PC-9 (cell line): ENCODE results near the gene NPEPL1. TPM values are rescaled to one million over a fixed set of nuclear protein-coding genes. Genes with fewer than 3 reads are reported as not detected.

Source experiments
- BruUV-seq: library from RNA; stranded (reverse); fragments of 400-500 nt; replicated peaks from 2 replicates; lab custom pipeline; 2021; lab: Mats Ljungman, UMichigan
- CTCF ChIA-PET: fragments of 300-600 bp; sonication (Branson Sonifier 250); formaldehyde crosslinking; loops from one replicate; lab custom pipeline; 2022; ENCODE audit warnings: antibody characterized with exemption; lab: Charles Lee
- POLR2A ChIA-PET: fragments of 300-600 bp; sonication (Branson Sonifier 250); formaldehyde crosslinking; loops from one replicate; lab custom pipeline; 2022; ENCODE audit warnings: antibody characterized with exemption; ENCODE audit not compliant: unreplicated experiment; lab: Charles Lee
- DNase-seq, 2 experiments: peaks; one replicate each; pipeline versions ENCODE4 v3.0.0 to v3.0.0-alpha.2; 2015 to 2022; ENCODE audit warnings: mixed read lengths in 1 of 2
- H2AFZ ChIP-seq: fragments of 200-600 bp; sonication (generic); 2 replicates; pipeline ENCODE4 v1.8.1; 2017; ENCODE audit warnings: antibody characterized with exemption
- H3F3A ChIP-seq: fragments of 200-600 bp; sonication (generic); 2 replicates; pipeline ENCODE4 v1.8.1; 2017; ENCODE audit warnings: antibody characterized with exemption, mild to moderate bottlenecking, low read depth; ENCODE audit not compliant: insufficient read depth
- H3K27ac ChIP-seq: fragments of 200-600 bp; sonication (generic); 2 replicates; pipeline ENCODE4 v1.6.1; 2016; ENCODE audit warnings: mixed run types
- H3K27me3 ChIP-seq: fragments of 200-600 bp; sonication (generic); 2 replicates; pipeline ENCODE4 v1.6.1; 2016; ENCODE audit warnings: low read depth, mixed run types; ENCODE audit not compliant: insufficient read depth
- H3K36me3 ChIP-seq: fragments of 200-600 bp; sonication (generic); 2 replicates; pipeline ENCODE4 v1.6.1; 2016; ENCODE audit warnings: low read depth, mixed run types
- H3K4me1 ChIP-seq: fragments of 200-600 bp; sonication (generic); replicated peaks from 2 replicates; pipeline ENCODE4 v1.6.1; 2016; ENCODE audit warnings: mixed run types; ENCODE audit not compliant: insufficient read depth
- H3K4me2 ChIP-seq: fragments of 200-600 bp; sonication (generic); 2 replicates; pipeline ENCODE4 v1.6.1; 2017; ENCODE audit warnings: mixed run types
- H3K4me3 ChIP-seq: fragments of 200-600 bp; sonication (generic); 2 replicates; pipeline ENCODE4 v1.6.1; 2016; ENCODE audit warnings: mixed run types
- H3K79me2 ChIP-seq: fragments of 200-600 bp; sonication (generic); 2 replicates; pipeline ENCODE4 v1.6.1; 2017; ENCODE audit warnings: low read depth, mixed run types
- H3K9me2 ChIP-seq: fragments of 200-600 bp; sonication (generic); 2 replicates; pipeline ENCODE4 v1.8.1; 2017; ENCODE audit warnings: mild to moderate bottlenecking; ENCODE audit not compliant: insufficient read depth
- H3K9me3 ChIP-seq: fragments of 200-600 bp; sonication (generic); 2 replicates; pipeline ENCODE4 v1.8.1; 2016; ENCODE audit warnings: low read depth; ENCODE audit not compliant: insufficient read depth
- H4K20me1 ChIP-seq: fragments of 200-600 bp; sonication (generic); 2 replicates; pipeline ENCODE4 v1.8.1; 2017; ENCODE audit not compliant: insufficient read depth
- CTCF ChIP-seq: fragments of 200-600 bp; sonication (generic); conservative IDR thresholded peaks from 2 replicates; pipeline ENCODE4 v1.6.1; 2017; ENCODE audit warnings: mixed run types, antibody characterized with exemption, mild to moderate bottlenecking, moderate library complexity
- EZH2 ChIP-seq: fragments of 200-600 bp; sonication (generic); IDR thresholded peaks from 2 replicates; pipeline ENCODE4 v1.8.0; 2017; ENCODE audit warnings: antibody characterized with exemption, low read depth
- intact Hi-C: fragments of 100-400 bp; cut with micrococcal nuclease; formaldehyde crosslinking; loops from one replicate; pipeline ENCODE4 v1.10.0; 2022; ENCODE audit not compliant: unreplicated experiment
- total RNA-seq: library from RNA; stranded (reverse); gene quantifications from 2 replicates; pipeline ENCODE4 v1.2.3, GENCODE V29; 2021

The NPEPL1 gene
- total RNA-seq, 1 experiment from 2014 or later = 24.0 TPM

GRCh38 chr20:58713801-58714339 is 21.3 kb downstream of the NPEPL1 start:
- CTCF ChIA-PET = no interaction called here

GRCh38 chr20:58714340-58714922 is 21.8 kb downstream of the NPEPL1 start:
- Histone ChIP-seq H3K4me2 (no peak overlapping the region), H3F3A (no peaks in the 10 kb centered on the region), H4K20me1 (no peaks in the 10 kb centered on the region; the same call in 1 of the 2 replicates), H3K79me2 (no peaks in the 10 kb centered on the region), H3K27me3 (peaks cover 12% of the 10 kb centered on the region; the same call in 1 of the 2 replicates), H3K9me2 (no peaks in the 10 kb centered on the region), H3K27ac (no peak overlapping the region), H3K4me3 (no peak overlapping the region), H3K9me3 (no peaks in the 10 kb centered on the region), H3K4me1 (no peaks in the 10 kb centered on the region), H3K36me3 (no peaks in the 10 kb centered on the region), H2AFZ (no peak overlapping the region)
- ChIA-PET POLR2A (interaction anchor here (0.6 kb wide), 1 partner anchor 8 kb away, joined by 3 read pairs; no protein-coding TSS in a partner anchor), CTCF (no interaction called here)
- no peak for DNase-seq
- intact Hi-C loops = no loop called here
- BruUV-seq = no TSS peak
- TF ChIP-seq EZH2 (no peak), CTCF (no peak)

More at GRCh38 chr20:58713801-58714339, 21.3 kb downstream of the NPEPL1 start:
- POLR2A ChIA-PET = no interaction called here
- intact Hi-C loops = no loop called here
- no peaks in the 10 kb centered on the region for H3F3A ChIP-seq
- H3K9me3 ChIP-seq = no peaks in the 10 kb centered on the region
- H3K36me3 ChIP-seq = no peaks in the 10 kb centered on the region
- no TSS peak for BruUV-seq
- H3K4me1 ChIP-seq = no peaks in the 10 kb centered on the region
- H3K79me2 ChIP-seq = no peaks in the 10 kb centered on the region
- TF ChIP-seq EZH2 (no peak), CTCF (no peak)
- H3K4me3 ChIP-seq = no peak overlapping the region
- H3K9me2 ChIP-seq = no peaks in the 10 kb centered on the region
- H3K4me2 ChIP-seq = no peak overlapping the region
- no peaks in the 10 kb centered on the region; the same call in 1 of the 2 replicates for H4K20me1 ChIP-seq
- H2AFZ ChIP-seq = no peak overlapping the region
- H3K27me3 ChIP-seq = peaks cover 7% of the 10 kb centered on the region; the same call in 1 of the 2 replicates
- no peak overlapping the region for H3K27ac ChIP-seq
- no peak for DNase-seq

GRCh38 chr20:58714923-58715351 is 22.3 kb downstream of the NPEPL1 start:
- Histone ChIP-seq H3K9me3 (no peaks in the 10 kb centered on the region), H3K4me3 (no peak overlapping the region), H4K20me1 (no peaks in the 10 kb centered on the region; the same call in 1 of the 2 replicates), H3K27me3 (peaks cover 17% of the 10 kb centered on the region; the same call in 1 of the 2 replicates), H3K4me2 (no peak overlapping the region), H3K4me1 (no peaks in the 10 kb centered on the region), H3K79me2 (no peaks in the 10 kb centered on the region), H3K9me2 (no peaks in the 10 kb centered on the region), H2AFZ (no peak overlapping the region), H3F3A (no peaks in the 10 kb centered on the region), H3K27ac (no peak overlapping the region), H3K36me3 (no peaks in the 10 kb centered on the region)
- ChIA-PET POLR2A (interaction anchor here (0.6 kb wide), 1 partner anchor 8 kb away, joined by 3 read pairs; no protein-coding TSS in a partner anchor), CTCF (no interaction called here)
- intact Hi-C loops = no loop called here
- BruUV-seq = no TSS peak
- TF ChIP-seq CTCF (no peak), EZH2 (no peak)
- DNase-seq = no peak
